GM10248 (cell line): Measurements from ENCODE around the gene GPX2.

Experiments used
- CTCF ChIA-PET: fragments of 300-600 bp; sonication (Branson Sonifier 250); formaldehyde crosslinking; extraction: SDS; loops from one replicate; lab custom pipeline; 2021; ENCODE audit warnings: antibody characterized with exemption; lab: Yijun Ruan, JAX
- POLR2A ChIA-PET: fragments of 350-650 bp; sonication (Branson Sonifier 250); formaldehyde crosslinking; extraction: SDS; loops from one replicate; lab custom pipeline; 2020; ENCODE audit warnings: antibody characterized with exemption; lab: Yijun Ruan, JAX
- DNase-seq: peaks from one replicate; pipeline ENCODE4 v3.0.0; 2012; ENCODE audit errors: extremely low spot score
- TF ChIP-seq, protein P1 (sequence below): IDR thresholded peaks from 2 replicates; pipeline ENCODE4 v1.5.1; 2012; ENCODE audit warnings: mild to moderate bottlenecking, low read depth; ENCODE audit errors: extremely low read depth, missing control alignments, control extremely low read depth

GPX2 gene

GRCh38 chr14:64966976-64967375 lies 24.4 kb upstream of the GPX2 start:
- no peak for DNase-seq
- TF ChIP-seq, protein P1, sequence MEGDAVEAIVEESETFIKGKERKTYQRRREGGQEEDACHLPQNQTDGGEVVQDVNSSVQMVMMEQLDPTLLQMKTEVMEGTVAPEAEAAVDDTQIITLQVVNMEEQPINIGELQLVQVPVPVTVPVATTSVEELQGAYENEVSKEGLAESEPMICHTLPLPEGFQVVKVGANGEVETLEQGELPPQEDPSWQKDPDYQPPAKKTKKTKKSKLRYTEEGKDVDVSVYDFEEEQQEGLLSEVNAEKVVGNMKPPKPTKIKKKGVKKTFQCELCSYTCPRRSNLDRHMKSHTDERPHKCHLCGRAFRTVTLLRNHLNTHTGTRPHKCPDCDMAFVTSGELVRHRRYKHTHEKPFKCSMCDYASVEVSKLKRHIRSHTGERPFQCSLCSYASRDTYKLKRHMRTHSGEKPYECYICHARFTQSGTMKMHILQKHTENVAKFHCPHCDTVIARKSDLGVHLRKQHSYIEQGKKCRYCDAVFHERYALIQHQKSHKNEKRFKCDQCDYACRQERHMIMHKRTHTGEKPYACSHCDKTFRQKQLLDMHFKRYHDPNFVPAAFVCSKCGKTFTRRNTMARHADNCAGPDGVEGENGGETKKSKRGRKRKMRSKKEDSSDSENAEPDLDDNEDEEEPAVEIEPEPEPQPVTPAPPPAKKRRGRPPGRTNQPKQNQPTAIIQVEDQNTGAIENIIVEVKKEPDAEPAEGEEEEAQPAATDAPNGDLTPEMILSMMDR = no peak
- ChIA-PET CTCF (interaction anchor here (1.1 to 2.0 kb wide), 3 partner anchors 15 to 30 kb away, joined by 3 to 8 read pairs (median 3); no protein-coding TSS in a partner anchor), POLR2A (interaction anchor here (0.9 kb wide), 1 partner anchor 13 kb away, joined by 3 read pairs; no protein-coding TSS in a partner anchor)

GRCh38 chr14:64965356-64966000 lies 22.9 kb upstream of the GPX2 start:
- DNase-seq = no peak
- POLR2A ChIA-PET = no interaction called here
- TF ChIP-seq, protein P1 = no peak
- CTCF ChIA-PET = interaction anchor here (0.8 to 2.3 kb wide), 5 partner anchors 9 to 38 kb away, joined by 3 to 9 read pairs (median 8); no protein-coding TSS in a partner anchor

DNA sequence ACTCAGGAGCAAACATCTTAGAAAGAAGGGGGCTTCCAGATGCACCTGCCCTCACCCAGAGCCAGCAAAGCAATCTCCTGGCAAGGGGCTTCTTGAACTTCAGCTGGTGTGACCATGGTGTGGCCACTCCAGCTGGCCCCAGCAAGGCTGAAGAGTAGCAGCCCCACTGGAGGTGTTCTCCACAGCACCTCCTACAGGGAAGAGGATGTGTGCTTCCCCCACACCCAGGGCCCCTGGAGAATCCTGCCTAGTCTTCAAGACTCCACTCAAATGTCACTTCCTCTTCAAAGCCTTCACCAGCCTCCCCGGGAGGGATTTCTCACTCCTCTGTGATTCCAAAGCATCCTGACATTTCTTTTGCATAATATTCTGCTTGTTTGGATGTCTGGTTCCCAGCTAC lies 21.1 kb upstream of the GPX2 start:
- ChIA-PET CTCF (interaction anchor here (1.3 to 1.6 kb wide), 4 partner anchors 10 to 22 kb away, joined by 3 to 6 read pairs (median 4); no protein-coding TSS in a partner anchor), POLR2A (no interaction called here)
- TF ChIP-seq, protein P1 = no peak
- no peak for DNase-seq

GRCh38 chr14:64960762-64961276 lies 18.3 kb upstream of the GPX2 start:
- TF ChIP-seq, protein P1 = no peak
- POLR2A ChIA-PET = no interaction called here
- DNase-seq = no peak
- CTCF ChIA-PET = interaction anchor here (0.7 to 2.5 kb wide), 9 partner anchors 9 to 59 kb away, joined by 3 to 12 read pairs (median 3); partner anchors contain the start of gene FNTB

DNA sequence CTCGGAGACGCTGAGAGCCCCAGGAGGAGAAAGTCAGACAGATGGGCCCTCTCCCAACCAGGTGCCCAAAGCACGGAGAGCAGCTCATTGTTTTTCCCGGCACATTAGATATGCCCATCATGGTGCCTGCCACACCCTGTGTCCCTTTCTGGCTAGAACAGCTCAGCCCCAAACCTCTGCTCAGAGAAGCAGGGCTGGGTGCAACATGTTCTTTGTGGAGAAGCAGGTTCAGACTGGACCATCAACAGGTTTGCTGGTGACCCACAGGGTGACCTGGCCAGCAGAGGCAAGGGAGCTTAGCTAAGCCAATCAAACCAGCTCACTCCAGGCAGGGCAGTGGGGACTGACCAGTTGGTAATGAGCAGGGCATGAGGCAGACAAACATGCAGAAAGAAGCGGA lies 16.2 kb upstream of the GPX2 start:
- no peak for DNase-seq
- TF ChIP-seq, protein P1 = no peak
- ChIA-PET POLR2A (no interaction called here), CTCF (interaction anchor here (0.8 to 2.0 kb wide), 5 partner anchors 10 to 1000 kb away, joined by 3 to 5 read pairs (median 4); partner anchors contain the start of gene FNTB)

GRCh38 chr14:64958201-64958600 lies 15.7 kb upstream of the GPX2 start:
- ChIA-PET CTCF (interaction anchor here (0.8 to 2.0 kb wide), 6 partner anchors 11 to 1001 kb away, joined by 3 to 5 read pairs (median 4); partner anchors contain the start of genes FNTB and GPX2), POLR2A (interaction anchor here (0.7 kb wide), 1 partner anchor 344 kb away, joined by 3 read pairs; no protein-coding TSS in a partner anchor)
- DNase-seq = no peak
- TF ChIP-seq, protein P1 = no peak
